SK-N-SH (cell line): ENCODE measurements around the gene NID1. TPM values are rescaled to one million over a fixed set of nuclear protein-coding genes. Genes with fewer than 3 reads are reported as not detected.

Experiments
- CTCF ChIA-PET: fragments of 300-600, 350-600 bp; formaldehyde crosslinking; extraction: SDS; loops from one replicate; lab custom pipeline; 2021; lab: Yijun Ruan, JAX
- POLR2A ChIA-PET: fragments of 350-600 bp; sonication (Branson Sonifier 250); formaldehyde crosslinking; extraction: SDS; loops from one replicate; lab custom pipeline; 2020; ENCODE audit warnings: antibody characterized with exemption, inconsistent platforms; lab: Yijun Ruan, JAX
- DNase-seq: peaks from one replicate; pipeline ENCODE4 v3.0.0; 2012
- H2AFZ ChIP-seq: fragments of 200-600 bp; sonication (generic); 2 replicates; pipeline ENCODE4 v1.8.1; 2016; ENCODE audit warnings: antibody characterized with exemption, mild to moderate bottlenecking, low read depth
- H3F3A ChIP-seq: fragments of 200-600 bp; sonication (generic); replicated peaks from 2 replicates; pipeline ENCODE3; 2016; ENCODE audit warnings: antibody characterized with exemption, mild to moderate bottlenecking; ENCODE audit not compliant: insufficient read depth
- H3K27ac ChIP-seq, 2 experiments: fragments of 200-500 bp in 1 of 2; fragments of 200-600 bp in 1 of 2; sonication (Bioruptor generic) in 1 of 2; sonication (generic), shearing (Covaris generic) in 1 of 2; 2 replicates each; pipeline versions ENCODE4 v1.5.1 to v1.6.1; 2014 to 2016; ENCODE audit warnings: low read depth in 2 of 2, inconsistent platforms in 1 of 2, low read length in 1 of 2, mild to moderate bottlenecking in 1 of 2, mixed read lengths in 1 of 2
- H3K27me3 ChIP-seq: fragments of 200-600 bp; sonication (generic), shearing (Covaris generic); 2 replicates; pipeline ENCODE4 v1.6.1; 2016; ENCODE audit warnings: mixed run types; ENCODE audit not compliant: insufficient read depth
- H3K36me3 ChIP-seq, 2 experiments: fragments of 200-500 bp in 1 of 2; fragments of 200-600 bp in 1 of 2; sonication (Bioruptor generic) in 1 of 2; sonication (generic) in 1 of 2; replicated peaks in 1 of 2; 2 replicates each; pipeline versions ENCODE3 to v1.5.1; 2014 to 2016; ENCODE audit warnings: low read length in 1 of 2, mild to moderate bottlenecking in 1 of 2; ENCODE audit not compliant: insufficient read depth in 2 of 2, control insufficient read depth in 1 of 2
- H3K4me1 ChIP-seq, 2 experiments: fragments of 200-500 bp in 1 of 2; fragments of 200-600 bp in 1 of 2; sonication (Bioruptor generic) in 1 of 2; sonication (generic), shearing (Covaris generic) in 1 of 2; 2 replicates each; pipeline versions ENCODE4 v1.5.1 to v1.6.1; 2014 to 2016; ENCODE audit warnings: low read depth in 1 of 2, low read length in 1 of 2, mixed run types in 1 of 2; ENCODE audit not compliant: insufficient read depth in 2 of 2, control insufficient read depth in 1 of 2
- H3K4me2 ChIP-seq: fragments of 200-600 bp; sonication (generic), shearing (Covaris generic); 2 replicates; pipeline ENCODE4 v1.6.1; 2017; ENCODE audit warnings: mixed run types
- H3K4me3 ChIP-seq, 2 experiments: fragments of 200-500 bp in 1 of 2; fragments of 200-600 bp in 1 of 2; sonication (Bioruptor generic) in 1 of 2; sonication (generic), shearing (Covaris generic) in 1 of 2; 2 replicates each; pipeline versions ENCODE4 v1.5.1 to v1.8.1; 2014 to 2016; ENCODE audit warnings: low read depth in 2 of 2, inconsistent platforms in 1 of 2, low read length in 1 of 2, mild to moderate bottlenecking in 1 of 2, mixed read lengths in 1 of 2, moderate library complexity in 1 of 2
- H3K79me2 ChIP-seq: fragments of 200-600 bp; sonication (generic); 2 replicates; pipeline ENCODE4 v1.8.1; 2017; ENCODE audit warnings: mild to moderate bottlenecking; ENCODE audit not compliant: insufficient read depth
- H3K9ac ChIP-seq: fragments of 200-600 bp; sonication (generic); 2 replicates; pipeline ENCODE4 v1.6.1; 2017; ENCODE audit warnings: mixed run types
- H3K9me2 ChIP-seq: fragments of 200-600 bp; sonication (generic); 2 replicates; pipeline ENCODE4 v1.6.1; 2017; ENCODE audit warnings: mixed run types
- H3K9me3 ChIP-seq: fragments of 200-600 bp; sonication (generic); 2 replicates; pipeline ENCODE4 v1.6.1; 2017; ENCODE audit warnings: mixed run types, mild to moderate bottlenecking, moderate library complexity
- H4K20me1 ChIP-seq: fragments of 200-600 bp; sonication (generic); 2 replicates; pipeline ENCODE4 v1.6.1; 2017; ENCODE audit warnings: mild to moderate bottlenecking, mixed run types; ENCODE audit not compliant: insufficient read depth
- ELF1 ChIP-seq: IDR thresholded peaks from 2 replicates; pipeline ENCODE4 v1.4.0; 2012
- EZH2phosphoT487 ChIP-seq: fragments of 200-600 bp; sonication (generic); IDR thresholded peaks from 2 replicates; pipeline ENCODE4 v1.6.1; 2017; ENCODE audit warnings: low read depth, mixed run types, mild to moderate bottlenecking, antibody characterized with exemption, moderate library complexity, borderline replicate concordance
- FOSL2 ChIP-seq: IDR thresholded peaks from 2 replicates; pipeline ENCODE4 v1.4.0; 2012; ENCODE audit warnings: low read depth, mild to moderate bottlenecking, moderate library complexity, borderline replicate concordance
- FOXM1 ChIP-seq: IDR thresholded peaks from 2 replicates; pipeline ENCODE4 v1.4.0; 2012; ENCODE audit warnings: low read depth, mild to moderate bottlenecking
- GABPA ChIP-seq: IDR thresholded peaks from 2 replicates; pipeline ENCODE4 v1.4.0; 2012; ENCODE audit warnings: low read depth, mild to moderate bottlenecking
- GATA2 ChIP-seq: sonication (generic); formaldehyde crosslinking; IDR thresholded peaks from 2 replicates; pipeline ENCODE4 v1.5.0; 2020; ENCODE audit warnings: mild to moderate bottlenecking, missing genetic modification reagents
- MEF2A ChIP-seq: IDR thresholded peaks from 2 replicates; pipeline ENCODE4 v1.4.0; 2012; ENCODE audit warnings: low read depth, borderline replicate concordance
- MXI1 ChIP-seq: IDR thresholded peaks from 2 replicates; pipeline ENCODE4 v1.6.1; 2012; ENCODE audit warnings: mild to moderate bottlenecking, low read depth, low read length, improper control_type of control experiment
- NFIC ChIP-seq: IDR thresholded peaks from 2 replicates; pipeline ENCODE4 v1.4.0; 2012; ENCODE audit warnings: borderline replicate concordance
- NRF1 ChIP-seq: IDR thresholded peaks from 2 replicates; pipeline ENCODE4 v1.6.1; 2012; ENCODE audit warnings: low read depth, mild to moderate bottlenecking, low read length
- SIN3A ChIP-seq: IDR thresholded peaks from 2 replicates; pipeline ENCODE4 v1.6.1; 2012; ENCODE audit warnings: low read depth, mild to moderate bottlenecking, low read length, moderate library complexity, borderline replicate concordance
- SMC3 ChIP-seq: IDR thresholded peaks from 2 replicates; pipeline ENCODE4 v1.6.1; 2012; ENCODE audit warnings: low read depth, low read length, improper control_type of control experiment
- TCF12 ChIP-seq: IDR thresholded peaks from 2 replicates; pipeline ENCODE4 v1.4.0; 2012
- YY1 ChIP-seq: IDR thresholded peaks from 2 replicates; pipeline ENCODE4 v1.4.0; 2012; ENCODE audit warnings: low read depth, mild to moderate bottlenecking
- WGBS: methylation state at CpG from one replicate; pipeline ENCODE4 v1.1.6; 2017; ENCODE audit warnings: low lambda C conversion rate; 5-methylcytosine and 5-hydroxymethylcytosine counted together
- polyA plus RNA-seq, 3 experiments: library from polyadenylated mRNA; depleted of rRNA; stranded (reverse); fragments of >200 nt; gene quantifications; 2 replicates each; pipeline ENCODE4 v1.2.3, GENCODE V29; 2012
- TF ChIP-seq, protein P1 (sequence below): fragments of 150-350 bp; IDR thresholded peaks from 2 replicates; pipeline ENCODE4 v1.6.1; 2016; ENCODE audit warnings: mild to moderate bottlenecking, low read depth, low read length
- TF ChIP-seq, protein P2 (sequence below): IDR thresholded peaks from 2 replicates; pipeline ENCODE4 v1.4.0; 2012; ENCODE audit warnings: low read depth, borderline replicate concordance
- TF ChIP-seq, protein P3 (sequence below): IDR thresholded peaks from 2 replicates; pipeline ENCODE4 v1.4.0; 2012; ENCODE audit warnings: low read depth, borderline replicate concordance

The NID1 gene
- polyA plus RNA-seq, 1 of the 3 experiments (the other 2 are of a cell fraction), result 74.3 TPM

DNA sequence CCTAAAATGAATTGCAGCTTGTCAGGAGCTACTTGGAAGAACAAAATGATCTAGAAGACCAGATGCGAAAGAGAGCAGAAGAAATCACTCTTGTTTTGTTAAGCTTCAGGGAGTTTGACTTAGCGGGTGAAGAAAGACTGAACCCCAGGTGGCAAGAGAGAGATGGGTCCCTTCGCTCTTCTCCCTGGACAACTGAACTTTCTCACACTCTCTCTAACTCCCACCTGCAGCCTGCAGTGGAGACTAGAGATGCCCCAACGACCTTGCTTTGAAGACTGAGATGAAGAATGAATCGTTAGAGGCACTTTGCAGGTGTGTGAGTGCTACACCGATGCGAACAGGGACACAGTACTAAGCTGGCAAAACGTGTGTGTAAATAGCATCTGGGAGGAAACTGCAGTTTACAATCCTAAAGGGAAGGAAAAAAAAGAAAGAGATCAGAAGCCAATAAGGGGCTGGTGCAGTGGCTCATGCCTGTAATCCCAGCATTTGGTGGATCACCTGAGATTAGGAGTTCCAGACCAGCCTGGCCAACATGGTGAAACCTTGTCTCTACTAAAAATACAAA, 133.6 kb downstream of the NID1 start (continued):
- TF ChIP-seq, protein P1, sequence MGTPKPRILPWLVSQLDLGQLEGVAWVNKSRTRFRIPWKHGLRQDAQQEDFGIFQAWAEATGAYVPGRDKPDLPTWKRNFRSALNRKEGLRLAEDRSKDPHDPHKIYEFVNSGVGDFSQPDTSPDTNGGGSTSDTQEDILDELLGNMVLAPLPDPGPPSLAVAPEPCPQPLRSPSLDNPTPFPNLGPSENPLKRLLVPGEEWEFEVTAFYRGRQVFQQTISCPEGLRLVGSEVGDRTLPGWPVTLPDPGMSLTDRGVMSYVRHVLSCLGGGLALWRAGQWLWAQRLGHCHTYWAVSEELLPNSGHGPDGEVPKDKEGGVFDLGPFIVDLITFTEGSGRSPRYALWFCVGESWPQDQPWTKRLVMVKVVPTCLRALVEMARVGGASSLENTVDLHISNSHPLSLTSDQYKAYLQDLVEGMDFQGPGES, result no peak
- TF ChIP-seq, protein P2, sequence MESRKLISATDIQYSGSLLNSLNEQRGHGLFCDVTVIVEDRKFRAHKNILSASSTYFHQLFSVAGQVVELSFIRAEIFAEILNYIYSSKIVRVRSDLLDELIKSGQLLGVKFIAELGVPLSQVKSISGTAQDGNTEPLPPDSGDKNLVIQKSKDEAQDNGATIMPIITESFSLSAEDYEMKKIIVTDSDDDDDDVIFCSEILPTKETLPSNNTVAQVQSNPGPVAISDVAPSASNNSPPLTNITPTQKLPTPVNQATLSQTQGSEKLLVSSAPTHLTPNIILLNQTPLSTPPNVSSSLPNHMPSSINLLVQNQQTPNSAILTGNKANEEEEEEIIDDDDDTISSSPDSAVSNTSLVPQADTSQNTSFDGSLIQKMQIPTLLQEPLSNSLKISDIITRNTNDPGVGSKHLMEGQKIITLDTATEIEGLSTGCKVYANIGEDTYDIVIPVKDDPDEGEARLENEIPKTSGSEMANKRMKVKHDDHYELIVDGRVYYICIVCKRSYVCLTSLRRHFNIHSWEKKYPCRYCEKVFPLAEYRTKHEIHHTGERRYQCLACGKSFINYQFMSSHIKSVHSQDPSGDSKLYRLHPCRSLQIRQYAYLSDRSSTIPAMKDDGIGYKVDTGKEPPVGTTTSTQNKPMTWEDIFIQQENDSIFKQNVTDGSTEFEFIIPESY, result no peak
- TF ChIP-seq TCF12 (no peak), GABPA (no peak), MEF2A (no peak), GATA2 (CRISPR knock-in tag) (no peak), MXI1 (no peak), EZH2phosphoT487 (no peak)
- TF ChIP-seq, protein P3, sequence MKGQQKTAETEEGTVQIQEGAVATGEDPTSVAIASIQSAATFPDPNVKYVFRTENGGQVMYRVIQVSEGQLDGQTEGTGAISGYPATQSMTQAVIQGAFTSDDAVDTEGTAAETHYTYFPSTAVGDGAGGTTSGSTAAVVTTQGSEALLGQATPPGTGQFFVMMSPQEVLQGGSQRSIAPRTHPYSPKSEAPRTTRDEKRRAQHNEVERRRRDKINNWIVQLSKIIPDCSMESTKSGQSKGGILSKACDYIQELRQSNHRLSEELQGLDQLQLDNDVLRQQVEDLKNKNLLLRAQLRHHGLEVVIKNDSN, result no peak

DNA sequence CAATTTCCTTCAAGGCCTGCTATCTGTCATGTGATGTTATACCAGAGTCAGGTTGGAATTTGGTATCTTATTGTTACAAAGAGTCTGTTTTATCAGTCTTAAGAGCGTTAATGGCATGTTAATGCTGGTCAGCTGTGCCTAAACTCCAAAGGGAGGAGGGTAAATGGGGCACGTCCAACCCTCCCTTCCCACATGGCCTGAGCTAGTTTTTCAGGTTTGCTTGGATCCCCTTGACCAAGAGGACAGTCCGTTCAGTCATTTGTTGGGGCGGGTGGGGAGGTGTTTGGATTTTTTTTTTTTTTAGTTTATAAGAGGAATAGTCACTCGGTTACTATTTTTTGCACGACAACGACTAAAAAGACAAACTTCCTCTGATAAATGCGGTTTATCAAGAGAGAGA, 134.3 kb downstream of the NID1 start:
- Histone ChIP-seq H2AFZ (no peak overlapping the region), H3K36me3 (no peaks in the 10 kb centered on the region), H3K4me2 (no peak overlapping the region), H3K79me2 (no peaks in the 10 kb centered on the region), H3F3A (no peaks in the 10 kb centered on the region), H3K9me3 (no peaks in the 10 kb centered on the region), H3K9ac (no peak overlapping the region), H3K9me2 (no peaks in the 10 kb centered on the region), H3K4me3 (no peak overlapping the region), H3K27me3 (no peaks in the 10 kb centered on the region), H4K20me1 (no peaks in the 10 kb centered on the region), H3K27ac (no peak overlapping the region), H3K4me1 (no peaks in the 10 kb centered on the region; a peak in 1 of 4 replicates)
- DNase-seq, result no peak
- ChIA-PET CTCF (no interaction called here), POLR2A (no interaction called here)
- TF ChIP-seq FOXM1, result no peak
- TF ChIP-seq, protein P2, result no peak
- TF ChIP-seq SIN3A, result no peak
- no peak for TF ChIP-seq YY1
- no peak for TF ChIP-seq SMC3
- TF ChIP-seq NFIC, result no peak
- TF ChIP-seq NRF1, result no peak
- TF ChIP-seq MEF2A, result no peak
- TF ChIP-seq ELF1, result no peak
- TF ChIP-seq GATA2 (CRISPR knock-in tag), result no peak
- TF ChIP-seq MXI1, result no peak
- TF ChIP-seq TCF12, result no peak
- no peak for TF ChIP-seq FOSL2
- 89% methylated on average over 8 of the region's 8 CpGs for WGBS
